ENCODE data around the gene AIFM2. TPM values are rescaled to one million over a fixed set of nuclear protein-coding genes. Genes with fewer than 3 reads are reported as not detected.

Gene AIFM2
- polyA plus RNA-seq, 3 donors, result 0.28 to 2.1 (median 0.41) TPM

- intact Hi-C loops (cut with micrococcal nuclease), result loop anchor here in 1 of 2 donors (10.0 kb wide), 1 partner anchor 265 kb away; the partner anchor contains the start of gene EIF4EBP2
- Histone ChIP-seq H3K79me2 (ENCODE audit: insufficient read depth, low read length) (peaks cover 10% of the 10 kb centered on the region), H3K27me3 (ENCODE audit: control insufficient read depth in 2 of 2, insufficient read depth in 2 of 2, low read length in 2 of 2) (no peaks in the 10 kb centered on the region), H3K36me3 (replicated peaks in 1 of 2; ENCODE audit: control insufficient read depth in 1 of 2, insufficient read depth in 2 of 2, low read length in 2 of 2) (peaks cover 3 to 20% of the 10 kb centered on the region in 2 donors), H4K20me1 (ENCODE audit: insufficient read depth, low read length) (peaks cover 15% of the 10 kb centered on the region), H3K9me3 (replicated peaks in 1 of 2; ENCODE audit: control insufficient read depth in 1 of 2, insufficient read depth in 1 of 2, low read length in 2 of 2) (no peaks in the 10 kb centered on the region), H3K4me1 (ENCODE audit: control insufficient read depth in 1 of 2, insufficient read depth in 2 of 2, low read length in 2 of 2) (peaks cover 3 to 5% of the 10 kb centered on the region in 2 donors), H3K4me2 (replicated peaks; ENCODE audit: extremely low read depth, low read length, poor library complexity, severe bottlenecking) (no peak overlapping the region), H3K27ac (ENCODE audit: low read depth in 1 of 2, low read length in 2 of 2) (no peak overlapping the region), H2AFZ (ENCODE audit: insufficient read depth, low read depth, low read length, poor library complexity, severe bottlenecking) (no peak overlapping the region), H3K9ac (ENCODE audit: insufficient read depth, low read length, poor library complexity, severe bottlenecking) (no peak overlapping the region), H3K4me3 (replicated peaks in 1 of 3; ENCODE audit: low read depth in 2 of 3, low read length in 3 of 3) (no peak overlapping the region)
- H3K9me3 Mint-ChIP-seq, result no peaks in the 10 kb centered on the region
- H3K4me1 Mint-ChIP-seq, result peaks cover 8% of the 10 kb centered on the region
- WGBS (ENCODE audit: insufficient coverage), result 96% methylated on average over 6 of the region's 6 CpGs
- no peak for DNase-seq
- H3K27me3 Mint-ChIP-seq (ENCODE audit: low read depth in 3 of 3), result peaks cover 0 to 3% (median 3%) of the 10 kb centered on the region in 3 donors
- H3K4me3 Mint-ChIP-seq, result no peak overlapping the region
- H3K36me3 Mint-ChIP-seq, result peaks cover 26 to 41% of the 10 kb centered on the region in 2 donors
- TF ChIP-seq, protein P1, sequence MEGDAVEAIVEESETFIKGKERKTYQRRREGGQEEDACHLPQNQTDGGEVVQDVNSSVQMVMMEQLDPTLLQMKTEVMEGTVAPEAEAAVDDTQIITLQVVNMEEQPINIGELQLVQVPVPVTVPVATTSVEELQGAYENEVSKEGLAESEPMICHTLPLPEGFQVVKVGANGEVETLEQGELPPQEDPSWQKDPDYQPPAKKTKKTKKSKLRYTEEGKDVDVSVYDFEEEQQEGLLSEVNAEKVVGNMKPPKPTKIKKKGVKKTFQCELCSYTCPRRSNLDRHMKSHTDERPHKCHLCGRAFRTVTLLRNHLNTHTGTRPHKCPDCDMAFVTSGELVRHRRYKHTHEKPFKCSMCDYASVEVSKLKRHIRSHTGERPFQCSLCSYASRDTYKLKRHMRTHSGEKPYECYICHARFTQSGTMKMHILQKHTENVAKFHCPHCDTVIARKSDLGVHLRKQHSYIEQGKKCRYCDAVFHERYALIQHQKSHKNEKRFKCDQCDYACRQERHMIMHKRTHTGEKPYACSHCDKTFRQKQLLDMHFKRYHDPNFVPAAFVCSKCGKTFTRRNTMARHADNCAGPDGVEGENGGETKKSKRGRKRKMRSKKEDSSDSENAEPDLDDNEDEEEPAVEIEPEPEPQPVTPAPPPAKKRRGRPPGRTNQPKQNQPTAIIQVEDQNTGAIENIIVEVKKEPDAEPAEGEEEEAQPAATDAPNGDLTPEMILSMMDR (IDR thresholded peaks at IDR 0.05), result no peak
- no peak overlapping the region for H3K27ac Mint-ChIP-seq
Measured at GRCh38 chr10:70139997-70140250, 7.3 kb upstream of the AIFM2 start.

DNA sequence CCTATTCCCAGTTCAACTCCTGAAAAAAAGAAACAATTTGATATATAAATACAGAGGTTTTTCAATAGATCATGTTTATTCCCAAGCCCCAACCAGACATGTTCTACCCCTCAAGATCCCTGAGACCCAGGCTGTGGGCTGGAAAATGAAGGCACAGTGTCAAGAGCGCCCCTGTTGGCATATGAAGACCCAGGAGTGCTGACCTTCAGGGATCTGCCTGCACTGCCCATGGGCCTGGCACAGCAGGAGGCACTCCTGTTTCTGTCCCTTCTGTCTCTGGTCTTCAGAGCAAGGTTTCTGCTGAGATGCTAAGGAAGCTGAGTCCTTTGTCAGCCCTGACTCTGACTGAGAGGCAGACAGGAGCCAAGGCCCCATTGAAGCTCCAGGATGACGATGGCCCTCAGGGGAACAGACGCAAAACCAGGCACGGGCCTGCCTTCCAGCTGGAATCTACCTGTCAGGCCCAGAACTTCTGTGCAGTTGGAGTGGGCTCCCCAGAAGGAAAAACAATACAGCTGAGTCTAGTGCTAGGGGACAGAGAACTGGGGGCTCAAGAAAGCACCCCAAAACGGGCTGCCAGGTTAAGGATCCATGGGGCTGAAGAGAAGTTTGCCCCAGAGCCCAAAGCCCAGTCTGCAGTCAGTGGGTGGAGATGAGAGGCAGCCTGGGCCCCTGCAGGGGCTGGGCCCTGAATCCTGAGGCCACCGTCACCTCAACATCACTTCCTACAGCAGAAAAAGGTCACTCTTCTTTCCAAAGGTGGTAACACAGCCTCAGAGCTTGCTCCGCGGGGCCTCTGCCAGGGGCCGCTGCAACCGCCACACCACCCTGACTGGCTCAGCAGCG, 6.7 kb upstream of the AIFM2 start:
- Mint-ChIP-seq H3K27ac (no peak overlapping the region), H3K36me3 (peaks cover 26 to 40% of the 10 kb centered on the region in 2 donors), H3K27me3 (ENCODE audit: low read depth in 3 of 3) (peaks cover 0 to 3% (median 3%) of the 10 kb centered on the region in 3 donors), H3K4me1 (peaks cover 2% of the 10 kb centered on the region), H3K4me3 (no peak overlapping the region), H3K9me3 (no peaks in the 10 kb centered on the region)
- intact Hi-C loops (cut with micrococcal nuclease), result no loop called here
- 100% methylated on average over 10 of the region's 11 CpGs for WGBS (ENCODE audit: insufficient coverage)
- Histone ChIP-seq H3K9me3 (replicated peaks in 1 of 2; ENCODE audit: control insufficient read depth in 1 of 2, insufficient read depth in 1 of 2, low read length in 2 of 2) (no peaks in the 10 kb centered on the region), H3K27me3 (ENCODE audit: control insufficient read depth in 2 of 2, insufficient read depth in 2 of 2, low read length in 2 of 2) (no peaks in the 10 kb centered on the region), H3K79me2 (ENCODE audit: insufficient read depth, low read length) (peaks cover 5% of the 10 kb centered on the region), H3K27ac (ENCODE audit: low read depth in 1 of 2, low read length in 2 of 2) (no peak overlapping the region), H3K9ac (ENCODE audit: insufficient read depth, low read length, poor library complexity, severe bottlenecking) (no peak overlapping the region), H2AFZ (ENCODE audit: insufficient read depth, low read depth, low read length, poor library complexity, severe bottlenecking) (no peak overlapping the region), H3K4me1 (ENCODE audit: control insufficient read depth in 1 of 2, insufficient read depth in 2 of 2, low read length in 2 of 2) (no peaks in the 10 kb centered on the region), H3K4me3 (replicated peaks in 1 of 3; ENCODE audit: low read depth in 2 of 3, low read length in 3 of 3) (no peak overlapping the region), H3K36me3 (replicated peaks in 1 of 2; ENCODE audit: control insufficient read depth in 1 of 2, insufficient read depth in 2 of 2, low read length in 2 of 2) (peaks cover 3 to 20% of the 10 kb centered on the region in 2 donors), H3K4me2 (replicated peaks; ENCODE audit: extremely low read depth, low read length, poor library complexity, severe bottlenecking) (no peak overlapping the region), H4K20me1 (ENCODE audit: insufficient read depth, low read length) (peaks cover 9% of the 10 kb centered on the region)
- DNase-seq, result no peak
- TF ChIP-seq, protein P1 (IDR thresholded peaks at IDR 0.05), result no peak
